ENCODE results near the gene LRRC8D.

Gene LRRC8D

GRCh38 chr1:89881415-89882058 lies 60.7 kb downstream of the LRRC8D start:
- no peak for TF ChIP-seq CTCF (conservative IDR thresholded peaks at IDR 0.05)
- TF ChIP-seq ZFX (IDR thresholded peaks at IDR 0.05) = no peak
- no peak overlapping the region for H3K27ac ChIP-seq

DNA sequence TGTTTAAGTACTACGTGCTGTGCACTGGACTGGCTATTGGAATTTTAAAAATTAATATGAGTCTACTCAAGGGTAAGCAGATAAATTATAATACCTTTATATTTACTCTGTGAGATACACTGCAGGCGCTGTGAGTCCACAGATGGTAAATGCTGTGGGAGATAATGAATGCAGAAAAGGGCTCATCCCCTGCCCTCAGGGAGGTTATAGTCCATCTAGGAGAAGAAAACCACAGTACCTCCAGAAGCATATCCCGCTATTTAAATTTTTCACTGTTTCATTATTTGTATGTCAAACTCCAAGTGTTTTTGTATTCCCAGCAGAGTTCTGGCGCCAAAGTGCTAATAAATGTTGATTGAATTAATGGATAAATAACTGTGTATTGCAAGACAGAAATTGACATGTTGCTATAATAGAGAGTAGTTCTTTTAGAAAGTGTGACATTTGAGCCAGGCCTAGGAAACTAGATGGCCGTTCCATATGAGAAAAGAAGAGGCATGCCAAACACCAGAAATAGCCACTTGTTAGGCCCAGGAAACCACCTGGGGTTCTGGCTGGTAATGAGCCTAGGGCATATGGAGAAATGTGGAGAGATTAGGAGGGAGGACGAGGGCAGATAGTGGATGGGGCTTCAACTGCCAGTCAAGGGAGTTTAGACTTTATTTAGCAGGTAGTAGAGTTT lies 61.7 kb downstream of the LRRC8D start:
- H3K27ac ChIP-seq = no peak overlapping the region
- TF ChIP-seq CTCF (conservative IDR thresholded peaks at IDR 0.05) = no peak
- no peak for TF ChIP-seq ZFX (IDR thresholded peaks at IDR 0.05)

DNA sequence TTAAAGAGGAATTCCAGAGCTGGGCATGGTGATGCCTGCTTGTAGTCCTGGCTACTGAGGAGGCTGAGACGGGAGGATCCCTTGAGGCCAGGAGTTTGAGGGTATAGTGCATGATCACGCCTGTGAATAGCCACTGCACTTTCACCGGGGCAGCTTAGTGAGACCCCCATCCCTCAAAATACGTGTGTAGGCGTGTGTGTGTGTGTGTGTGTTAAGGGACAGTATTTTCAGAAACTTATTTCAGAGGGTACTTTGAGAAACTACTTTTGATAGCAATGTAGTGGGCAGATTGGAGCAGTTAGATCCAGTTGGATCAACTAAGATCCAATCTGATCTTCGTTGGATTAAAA lies 62.2 kb downstream of the LRRC8D start:
- TF ChIP-seq ZFX (IDR thresholded peaks at IDR 0.05) (no peak), CTCF (conservative IDR thresholded peaks at IDR 0.05) (no peak)
- no peak overlapping the region for H3K27ac ChIP-seq

- TF ChIP-seq CTCF (conservative IDR thresholded peaks at IDR 0.05) (no peak), ZFX (IDR thresholded peaks at IDR 0.05) (no peak)
- no peak overlapping the region for H3K27ac ChIP-seq
Measured at GRCh38 chr1:89884718-89885596, 64.1 kb downstream of the LRRC8D start.

- TF ChIP-seq CTCF (conservative IDR thresholded peaks at IDR 0.05) (no peak), ZFX (IDR thresholded peaks at IDR 0.05) (no peak)
- no peak overlapping the region for H3K27ac ChIP-seq
Measured at GRCh38 chr1:89887270-89887669, 66.4 kb downstream of the LRRC8D start.

GRCh38 chr1:89887713-89888112 lies 66.9 kb downstream of the LRRC8D start:
- H3K27ac ChIP-seq = no peak overlapping the region

More at GRCh38 chr1:89887713-89888112, 66.9 kb downstream of the LRRC8D start:
- TF ChIP-seq ZFX (IDR thresholded peaks at IDR 0.05) (no peak), CTCF (conservative IDR thresholded peaks at IDR 0.05) (no peak)
